Lower lobe of right lung (tissue), 2 donors: Measurements from ENCODE around the gene MAPRE2. TPM values are rescaled to one million over a fixed set of nuclear protein-coding genes. Genes with fewer than 3 reads are reported as not detected.

Experiments used
- ATAC-seq, 2 donors: fragments of 200-7000 bp; cut with Tn5 transposase; one replicate each; pipeline ENCODE4 v1.9.1; 2020 to 2022; ENCODE audit warnings: mild to moderate bottlenecking in 2 of 2, moderate library complexity in 2 of 2
- DNase-seq: peaks from one replicate; pipeline ENCODE4 v3.0.0-alpha.2; 2020
- H3K27ac ChIP-seq: fragments of 200-600 bp; one replicate; pipeline ENCODE4 v1.8.0; 2022
- H3K27me3 ChIP-seq: fragments of 200-600 bp; one replicate; pipeline ENCODE4 v1.8.0; 2022; ENCODE audit warnings: low read depth
- H3K36me3 ChIP-seq: fragments of 200-600 bp; one replicate; pipeline ENCODE4 v1.8.0; 2022; ENCODE audit warnings: mild to moderate bottlenecking
- H3K4me1 ChIP-seq: fragments of 200-600 bp; one replicate; pipeline ENCODE4 v1.8.0; 2022
- H3K4me3 ChIP-seq: fragments of 200-600 bp; one replicate; pipeline ENCODE4 v1.8.0; 2022; ENCODE audit warnings: mild to moderate bottlenecking
- H3K9me3 ChIP-seq: fragments of 200-600 bp; one replicate; pipeline ENCODE4 v1.8.0; 2022
- intact Hi-C: fragments of 100-400 bp; cut with DNase I; formaldehyde crosslinking; loops from one replicate; pipeline ENCODE4 v1.11.0; 2022
- total RNA-seq: library from RNA; stranded (reverse); fragmentation: NEBNext Ultra II Directional; extraction: Animal tissue kit (Norgen Biotek cat#: 25700); gene quantifications from one replicate; pipeline ENCODE4 v1.2.1, GENCODE V29; 2021
- TF ChIP-seq, protein P1 (sequence below): fragments of 200-600 bp; IDR thresholded peaks from one replicate; pipeline ENCODE4 v1.8.0; 2022; ENCODE audit warnings: antibody characterized with exemption, mild to moderate bottlenecking
- donor health status: DM: no; HTN: yes; CAD: no; lungs with severe emphysema.

MAPRE2 gene
- total RNA-seq, 1 donor from 2014 or later = 33.8 TPM

DNA sequence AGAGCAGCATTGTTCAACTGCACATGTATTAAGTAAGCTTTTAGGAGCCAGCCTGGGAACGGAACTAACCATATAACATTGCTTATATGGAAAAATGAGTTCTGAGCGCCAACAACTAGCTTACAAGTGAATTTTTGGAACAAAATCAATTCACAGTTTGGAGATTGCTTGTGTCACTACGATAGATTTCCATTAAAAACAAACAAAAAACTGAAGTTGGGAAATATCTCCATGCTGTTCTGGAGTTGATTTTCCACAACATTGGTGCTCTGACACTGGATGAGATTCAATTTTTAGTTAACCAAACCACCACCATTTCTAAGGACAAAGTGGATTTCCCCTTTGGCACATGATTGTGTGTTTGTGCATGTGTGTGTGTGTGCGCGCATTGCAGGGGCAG is 142.7 kb downstream of the MAPRE2 start:
- H3K4me3 ChIP-seq = no peak overlapping the region
- intact Hi-C loops = no loop called here
- ATAC-seq (no peak), DNase-seq (no peak)
- H3K4me1 ChIP-seq = no peaks in the 10 kb centered on the region
- H3K27me3 ChIP-seq = no peaks in the 10 kb centered on the region
- H3K36me3 ChIP-seq = no peaks in the 10 kb centered on the region
- no peak overlapping the region for H3K27ac ChIP-seq
- H3K9me3 ChIP-seq = no peaks in the 10 kb centered on the region
- TF ChIP-seq, protein P1, sequence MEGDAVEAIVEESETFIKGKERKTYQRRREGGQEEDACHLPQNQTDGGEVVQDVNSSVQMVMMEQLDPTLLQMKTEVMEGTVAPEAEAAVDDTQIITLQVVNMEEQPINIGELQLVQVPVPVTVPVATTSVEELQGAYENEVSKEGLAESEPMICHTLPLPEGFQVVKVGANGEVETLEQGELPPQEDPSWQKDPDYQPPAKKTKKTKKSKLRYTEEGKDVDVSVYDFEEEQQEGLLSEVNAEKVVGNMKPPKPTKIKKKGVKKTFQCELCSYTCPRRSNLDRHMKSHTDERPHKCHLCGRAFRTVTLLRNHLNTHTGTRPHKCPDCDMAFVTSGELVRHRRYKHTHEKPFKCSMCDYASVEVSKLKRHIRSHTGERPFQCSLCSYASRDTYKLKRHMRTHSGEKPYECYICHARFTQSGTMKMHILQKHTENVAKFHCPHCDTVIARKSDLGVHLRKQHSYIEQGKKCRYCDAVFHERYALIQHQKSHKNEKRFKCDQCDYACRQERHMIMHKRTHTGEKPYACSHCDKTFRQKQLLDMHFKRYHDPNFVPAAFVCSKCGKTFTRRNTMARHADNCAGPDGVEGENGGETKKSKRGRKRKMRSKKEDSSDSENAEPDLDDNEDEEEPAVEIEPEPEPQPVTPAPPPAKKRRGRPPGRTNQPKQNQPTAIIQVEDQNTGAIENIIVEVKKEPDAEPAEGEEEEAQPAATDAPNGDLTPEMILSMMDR = no peak

DNA sequence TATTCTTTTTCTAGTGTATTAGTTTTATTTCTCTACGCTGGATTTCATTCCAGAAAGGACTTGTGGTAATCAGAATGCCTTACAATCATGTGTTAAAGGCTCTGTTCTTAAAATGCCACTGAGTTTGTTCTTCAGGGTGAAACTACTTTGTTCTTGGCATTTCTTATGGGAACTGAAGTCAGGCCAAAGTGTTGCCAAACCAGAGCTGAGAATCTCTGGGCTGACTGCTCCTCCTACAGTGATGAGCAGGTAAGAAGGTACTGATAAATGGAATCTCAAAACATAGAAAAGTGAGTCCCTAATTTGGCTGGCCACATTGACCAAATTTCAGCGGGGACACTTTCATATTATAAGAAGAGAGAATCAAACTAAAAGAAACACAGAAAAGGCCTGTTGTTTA is 144.6 kb downstream of the MAPRE2 start:
- Histone ChIP-seq H3K4me3 (no peak overlapping the region), H3K27ac (no peak overlapping the region), H3K36me3 (no peaks in the 10 kb centered on the region), H3K9me3 (no peaks in the 10 kb centered on the region), H3K4me1 (no peaks in the 10 kb centered on the region), H3K27me3 (no peaks in the 10 kb centered on the region)
- DNase-seq (no peak), ATAC-seq (no peak)
- TF ChIP-seq, protein P1 = no peak
- intact Hi-C loops = no loop called here

GRCh38 chr18:35186291-35187034 is 145.2 kb downstream of the MAPRE2 start:
- Histone ChIP-seq H3K27me3 (no peaks in the 10 kb centered on the region), H3K4me3 (no peak overlapping the region), H3K4me1 (no peaks in the 10 kb centered on the region), H3K36me3 (no peaks in the 10 kb centered on the region), H3K9me3 (no peaks in the 10 kb centered on the region), H3K27ac (no peak overlapping the region)
- DNase-seq (no peak), ATAC-seq (no peak)
- TF ChIP-seq, protein P1 = no peak
- intact Hi-C loops = no loop called here

DNA sequence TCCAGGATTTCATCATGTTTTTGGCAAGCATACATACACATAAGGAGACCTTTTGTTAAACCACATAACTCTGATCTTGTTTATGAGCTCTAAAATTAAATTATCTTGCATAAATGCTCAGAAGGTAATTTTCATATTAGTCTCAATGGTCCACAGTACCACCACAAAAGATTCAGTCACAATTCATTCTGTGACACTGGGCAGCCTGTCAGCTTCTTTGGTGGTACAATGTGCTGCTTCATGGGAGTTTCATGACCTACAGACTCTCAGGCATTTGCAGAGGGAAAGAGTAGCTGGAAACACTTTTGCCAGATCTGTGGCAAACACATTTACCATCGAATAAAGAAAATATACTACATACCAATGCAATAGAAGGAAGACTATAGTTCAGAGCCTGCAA is 148.3 kb downstream of the MAPRE2 start:
- intact Hi-C loops = no loop called here
- Histone ChIP-seq H3K27ac (no peak overlapping the region), H3K4me1 (no peaks in the 10 kb centered on the region), H3K4me3 (no peak overlapping the region), H3K9me3 (no peaks in the 10 kb centered on the region), H3K27me3 (no peaks in the 10 kb centered on the region), H3K36me3 (no peaks in the 10 kb centered on the region)
- no peak for ATAC-seq
- TF ChIP-seq, protein P1 = no peak
- no peak for DNase-seq

- no peaks in the 10 kb centered on the region for H3K27me3 ChIP-seq
- intact Hi-C loops = no loop called here
Observed at GRCh38 chr18:35190948-35191697, 149.9 kb downstream of the MAPRE2 start.

More at GRCh38 chr18:35190948-35191697, 149.9 kb downstream of the MAPRE2 start:
- TF ChIP-seq, protein P1 = no peak
- DNase-seq (no peak), ATAC-seq (no peak)
- Histone ChIP-seq H3K4me1 (no peaks in the 10 kb centered on the region), H3K9me3 (no peaks in the 10 kb centered on the region), H3K27ac (no peak overlapping the region), H3K4me3 (no peak overlapping the region), H3K36me3 (no peaks in the 10 kb centered on the region)
